ENCODE results near the gene MUSK.
"Not testable (repeated sequence)": the region's sequence is repeated elsewhere in the genome, so short reads cannot be mapped to it uniquely, and the experiment has no call there.

The MUSK gene

GRCh38 chr9:110691002-110691549 lies 22.5 kb downstream of the MUSK start:
- in situ Hi-C loops (cut with HindIII; ENCODE audit: low sequenced_read_pairs), result no loop called here

GRCh38 chr9:110695846-110696245 lies 27.3 kb downstream of the MUSK start:
- in situ Hi-C loops (cut with HindIII; ENCODE audit: low sequenced_read_pairs), result not testable (repeated sequence)

GRCh38 chr9:110700953-110701352 lies 32.4 kb downstream of the MUSK start:
- in situ Hi-C loops (cut with HindIII; ENCODE audit: low sequenced_read_pairs), result loop anchor here (25.0 kb wide), 1 partner anchor 461 kb away; no protein-coding TSS in a partner anchor

- in situ Hi-C loops (cut with HindIII; ENCODE audit: low sequenced_read_pairs), result loop anchor here (25.0 kb wide), 1 partner anchor 459 kb away; no protein-coding TSS in a partner anchor
Measured at GRCh38 chr9:110703669-110704068, 35.1 kb downstream of the MUSK start.

- in situ Hi-C loops (cut with HindIII; ENCODE audit: low sequenced_read_pairs), result loop anchor here (25.0 kb wide), 1 partner anchor 455 kb away; no protein-coding TSS in a partner anchor
Measured at GRCh38 chr9:110707419-110707818, 38.8 kb downstream of the MUSK start.

GRCh38 chr9:110710420-110710819 lies 41.8 kb downstream of the MUSK start:
- in situ Hi-C loops (cut with HindIII; ENCODE audit: low sequenced_read_pairs), result loop anchor here (25.0 kb wide), 1 partner anchor 452 kb away; no protein-coding TSS in a partner anchor

GRCh38 chr9:110712955-110713354 lies 44.4 kb downstream of the MUSK start:
- in situ Hi-C loops (cut with HindIII; ENCODE audit: low sequenced_read_pairs), result loop anchor here (25.0 kb wide), 1 partner anchor 449 kb away; no protein-coding TSS in a partner anchor

- in situ Hi-C loops (cut with HindIII; ENCODE audit: low sequenced_read_pairs), result loop anchor here (25.0 kb wide), 1 partner anchor 448 kb away; no protein-coding TSS in a partner anchor
Measured at GRCh38 chr9:110714314-110714713, 45.7 kb downstream of the MUSK start.

GRCh38 chr9:110728058-110728457 lies 59.5 kb downstream of the MUSK start:
- in situ Hi-C loops (cut with HindIII; ENCODE audit: low sequenced_read_pairs), result no loop called here

GRCh38 chr9:110729641-110730040 lies 61.0 kb downstream of the MUSK start:
- in situ Hi-C loops (cut with HindIII; ENCODE audit: low sequenced_read_pairs), result no loop called here

GRCh38 chr9:110731437-110732028 lies 62.9 kb downstream of the MUSK start:
- in situ Hi-C loops (cut with HindIII; ENCODE audit: low sequenced_read_pairs), result no loop called here

GRCh38 chr9:110738982-110739381 lies 70.4 kb downstream of the MUSK start:
- in situ Hi-C loops (cut with HindIII; ENCODE audit: low sequenced_read_pairs), result no loop called here

- in situ Hi-C loops (cut with HindIII; ENCODE audit: low sequenced_read_pairs), result no loop called here
Measured at GRCh38 chr9:110742741-110743371, 74.3 kb downstream of the MUSK start.

- in situ Hi-C loops (cut with HindIII; ENCODE audit: low sequenced_read_pairs), result no loop called here
Measured at GRCh38 chr9:110744715-110745384, 76.3 kb downstream of the MUSK start.

GRCh38 chr9:110745676-110746075 lies 77.1 kb downstream of the MUSK start:
- in situ Hi-C loops (cut with HindIII; ENCODE audit: low sequenced_read_pairs), result no loop called here

GRCh38 chr9:110746211-110746930 lies 77.8 kb downstream of the MUSK start:
- in situ Hi-C loops (cut with HindIII; ENCODE audit: low sequenced_read_pairs), result no loop called here

- in situ Hi-C loops (cut with HindIII; ENCODE audit: low sequenced_read_pairs), result no loop called here
Measured at GRCh38 chr9:110748251-110748893, 79.8 kb downstream of the MUSK start.

GRCh38 chr9:110750272-110750671 lies 81.7 kb downstream of the MUSK start:
- in situ Hi-C loops (cut with HindIII; ENCODE audit: low sequenced_read_pairs), result no loop called here

- in situ Hi-C loops (cut with HindIII; ENCODE audit: low sequenced_read_pairs), result no loop called here
Measured at GRCh38 chr9:110751971-110752370, 83.4 kb downstream of the MUSK start.

GRCh38 chr9:110752766-110753165 lies 84.2 kb downstream of the MUSK start:
- in situ Hi-C loops (cut with HindIII; ENCODE audit: low sequenced_read_pairs), result no loop called here
